HepG2 (cell line): ENCODE data around the gene MUL1.

Experiments
- BHLHE40 ChIP-seq: IDR thresholded peaks from 2 replicates; pipeline ENCODE4 v1.6.1; 2011; ENCODE audit warnings: low read length, improper control_type of control experiment
- FOXK1 ChIP-seq: sonication (generic); formaldehyde crosslinking; IDR thresholded peaks from 2 replicates; pipeline ENCODE4 v1.4.0; 2020; ENCODE audit warnings: low read depth, missing genetic modification reagents, borderline replicate concordance
- PPARG ChIP-seq: conservative IDR thresholded peaks from 2 replicates; pipeline ENCODE4 v1.6.1; 2016; ENCODE audit warnings: missing biosample characterization, missing genetic modification reagents
- SIN3A ChIP-seq: IDR thresholded peaks from 2 replicates; pipeline ENCODE4 v1.6.1; 2011; ENCODE audit warnings: low read depth, mild to moderate bottlenecking, control low read depth, low read length, borderline replicate concordance
- SRSF9 ChIP-seq: fragments of 200-400 bp; formaldehyde crosslinking; IDR thresholded peaks from 2 replicates; pipeline ENCODE4 v1.6.1; 2018; ENCODE audit warnings: borderline replicate concordance, mild to moderate bottlenecking, low read depth, low read length; ENCODE audit not compliant: insufficient read depth, poor library complexity, severe bottlenecking
- STAG1 ChIP-seq: sonication (generic); formaldehyde crosslinking; IDR thresholded peaks from 2 replicates; pipeline ENCODE4 v1.4.0; 2020; ENCODE audit warnings: missing genetic modification reagents
- ZBTB8A ChIP-seq: sonication (generic); formaldehyde crosslinking; IDR thresholded peaks from 2 replicates; pipeline ENCODE4 v1.4.0; 2020; ENCODE audit warnings: mild to moderate bottlenecking, low read depth, missing genetic modification reagents, borderline replicate concordance
- TF ChIP-seq, protein P1 (sequence below): sonication (generic); formaldehyde crosslinking; IDR thresholded peaks from one replicate; pipeline ENCODE4 v1.5.1; 2020; ENCODE audit warnings: mild to moderate bottlenecking, missing genetic modification reagents; ENCODE audit errors: not compliant biosample characterization

DNA sequence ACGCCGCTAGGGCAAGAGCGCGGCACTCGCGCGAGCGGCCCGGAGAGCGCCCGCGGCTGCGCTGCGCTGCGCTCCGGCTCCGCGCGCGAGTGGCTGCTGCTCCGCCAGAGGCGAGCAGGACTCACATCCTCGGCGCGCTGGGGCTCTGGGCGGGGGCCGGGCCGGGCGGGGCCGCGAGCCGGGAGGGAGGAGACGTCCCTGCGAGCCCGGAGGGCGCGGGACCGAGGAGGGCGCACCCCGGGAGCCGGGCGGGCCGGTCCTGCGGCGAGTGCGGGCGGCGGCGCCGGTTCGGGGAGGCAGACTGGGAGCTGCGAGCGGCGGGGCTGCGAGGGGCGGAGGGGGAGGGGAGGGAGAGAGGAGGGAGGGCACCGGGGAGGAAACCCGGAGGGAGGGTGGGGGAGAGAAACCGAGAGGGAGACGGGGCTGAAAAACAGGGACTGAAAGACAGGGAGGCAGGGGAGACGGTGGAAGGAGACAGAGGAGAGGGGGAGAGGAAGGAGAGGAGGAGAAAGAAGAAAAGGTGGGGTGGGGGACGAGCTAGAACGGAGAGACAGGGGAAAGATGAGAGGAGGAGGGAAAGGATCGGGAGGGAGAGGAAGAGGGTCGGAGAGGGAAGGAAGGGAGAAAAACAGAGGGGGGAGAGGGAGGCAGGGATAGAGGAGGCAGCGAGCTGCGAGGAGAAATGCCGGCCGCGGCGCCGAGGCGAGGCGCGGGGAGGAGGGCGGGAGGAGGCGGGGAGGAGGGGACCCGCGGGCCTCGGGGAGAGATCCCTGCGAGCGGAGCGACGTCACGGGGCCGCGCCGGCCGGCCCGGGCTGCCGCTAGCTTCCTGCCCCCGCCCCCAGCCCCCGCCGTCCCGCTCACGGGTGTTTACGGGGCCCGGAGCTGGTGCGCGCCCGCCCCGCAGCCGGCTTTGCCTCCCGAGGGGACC, 22.2 kb downstream of the MUL1 start, which contains the start of gene CAMK2N1:
- TF ChIP-seq STAG1 (CRISPR knock-in tag) (no peak), BHLHE40 (no peak), SIN3A (0 out of 2 replicates have a peak, but pooled peaks have one; percentile 26), SRSF9 (no peak), FOXK1 (CRISPR knock-in tag) (no peak), PPARG (no peak), ZBTB8A (CRISPR knock-in tag) (no peak)
- TF ChIP-seq, protein P1, sequence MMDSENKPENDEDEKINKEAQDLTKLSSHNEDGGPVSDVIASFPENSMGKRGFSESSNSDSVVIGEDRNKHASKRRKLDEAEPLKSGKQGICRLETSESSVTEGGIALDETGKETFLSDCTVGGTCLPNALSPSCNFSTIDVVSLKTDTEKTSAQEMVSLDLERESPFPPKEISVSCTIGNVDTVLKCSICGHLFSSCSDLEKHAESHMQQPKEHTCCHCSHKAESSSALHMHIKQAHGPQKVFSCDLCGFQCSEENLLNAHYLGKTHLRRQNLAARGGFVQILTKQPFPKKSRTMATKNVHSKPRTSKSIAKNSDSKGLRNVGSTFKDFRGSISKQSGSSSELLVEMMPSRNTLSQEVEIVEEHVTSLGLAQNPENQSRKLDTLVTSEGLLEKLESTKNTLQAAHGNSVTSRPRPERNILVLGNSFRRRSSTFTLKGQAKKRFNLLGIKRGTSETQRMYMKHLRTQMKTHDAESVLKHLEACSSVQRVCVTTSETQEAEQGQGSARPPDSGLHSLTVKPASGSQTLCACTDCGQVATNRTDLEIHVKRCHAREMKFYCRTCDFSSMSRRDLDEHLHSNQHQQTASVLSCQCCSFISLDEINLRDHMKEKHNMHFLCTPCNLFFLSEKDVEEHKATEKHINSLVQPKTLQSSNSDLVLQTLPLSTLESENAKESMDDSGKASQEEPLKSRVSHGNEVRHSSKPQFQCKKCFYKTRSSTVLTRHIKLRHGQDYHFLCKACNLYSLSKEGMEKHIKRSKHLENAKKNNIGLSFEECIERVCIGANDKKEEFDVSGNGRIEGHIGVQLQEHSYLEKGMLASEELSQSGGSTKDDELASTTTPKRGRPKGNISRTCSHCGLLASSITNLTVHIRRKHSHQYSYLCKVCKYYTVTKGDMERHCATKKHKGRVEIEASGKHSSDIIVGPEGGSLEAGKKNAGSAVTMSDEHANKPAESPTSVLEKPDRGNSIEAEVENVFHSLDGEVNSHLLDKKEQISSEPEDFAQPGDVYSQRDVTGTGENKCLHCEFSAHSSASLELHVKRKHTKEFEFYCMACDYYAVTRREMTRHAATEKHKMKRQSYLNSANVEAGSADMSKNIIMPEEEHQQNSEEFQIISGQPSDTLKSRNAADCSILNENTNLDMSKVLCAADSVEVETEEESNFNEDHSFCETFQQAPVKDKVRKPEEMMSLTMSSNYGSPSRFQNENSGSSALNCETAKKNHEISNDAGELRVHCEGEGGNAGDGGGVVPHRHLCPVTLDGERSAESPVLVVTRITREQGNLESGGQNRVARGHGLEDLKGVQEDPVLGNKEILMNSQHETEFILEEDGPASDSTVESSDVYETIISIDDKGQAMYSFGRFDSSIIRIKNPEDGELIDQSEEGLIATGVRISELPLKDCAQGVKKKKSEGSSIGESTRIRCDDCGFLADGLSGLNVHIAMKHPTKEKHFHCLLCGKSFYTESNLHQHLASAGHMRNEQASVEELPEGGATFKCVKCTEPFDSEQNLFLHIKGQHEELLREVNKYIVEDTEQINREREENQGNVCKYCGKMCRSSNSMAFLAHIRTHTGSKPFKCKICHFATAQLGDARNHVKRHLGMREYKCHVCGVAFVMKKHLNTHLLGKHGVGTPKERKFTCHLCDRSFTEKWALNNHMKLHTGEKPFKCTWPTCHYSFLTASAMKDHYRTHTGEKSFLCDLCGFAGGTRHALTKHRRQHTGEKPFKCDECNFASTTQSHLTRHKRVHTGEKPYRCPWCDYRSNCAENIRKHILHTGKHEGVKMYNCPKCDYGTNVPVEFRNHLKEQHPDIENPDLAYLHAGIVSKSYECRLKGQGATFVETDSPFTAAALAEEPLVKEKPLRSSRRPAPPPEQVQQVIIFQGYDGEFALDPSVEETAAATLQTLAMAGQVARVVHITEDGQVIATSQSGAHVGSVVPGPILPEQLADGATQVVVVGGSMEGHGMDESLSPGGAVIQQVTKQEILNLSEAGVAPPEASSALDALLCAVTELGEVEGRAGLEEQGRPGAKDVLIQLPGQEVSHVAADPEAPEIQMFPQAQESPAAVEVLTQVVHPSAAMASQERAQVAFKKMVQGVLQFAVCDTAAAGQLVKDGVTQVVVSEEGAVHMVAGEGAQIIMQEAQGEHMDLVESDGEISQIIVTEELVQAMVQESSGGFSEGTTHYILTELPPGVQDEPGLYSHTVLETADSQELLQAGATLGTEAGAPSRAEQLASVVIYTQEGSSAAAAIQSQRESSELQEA = no peak
